ENCODE measurements around the gene MISP3. TPM values are rescaled to one million over a fixed set of nuclear protein-coding genes. Genes with fewer than 3 reads are reported as not detected.

Gene MISP3
- total RNA-seq, 1 experiment from 2014 or later: 0.54 TPM

DNA sequence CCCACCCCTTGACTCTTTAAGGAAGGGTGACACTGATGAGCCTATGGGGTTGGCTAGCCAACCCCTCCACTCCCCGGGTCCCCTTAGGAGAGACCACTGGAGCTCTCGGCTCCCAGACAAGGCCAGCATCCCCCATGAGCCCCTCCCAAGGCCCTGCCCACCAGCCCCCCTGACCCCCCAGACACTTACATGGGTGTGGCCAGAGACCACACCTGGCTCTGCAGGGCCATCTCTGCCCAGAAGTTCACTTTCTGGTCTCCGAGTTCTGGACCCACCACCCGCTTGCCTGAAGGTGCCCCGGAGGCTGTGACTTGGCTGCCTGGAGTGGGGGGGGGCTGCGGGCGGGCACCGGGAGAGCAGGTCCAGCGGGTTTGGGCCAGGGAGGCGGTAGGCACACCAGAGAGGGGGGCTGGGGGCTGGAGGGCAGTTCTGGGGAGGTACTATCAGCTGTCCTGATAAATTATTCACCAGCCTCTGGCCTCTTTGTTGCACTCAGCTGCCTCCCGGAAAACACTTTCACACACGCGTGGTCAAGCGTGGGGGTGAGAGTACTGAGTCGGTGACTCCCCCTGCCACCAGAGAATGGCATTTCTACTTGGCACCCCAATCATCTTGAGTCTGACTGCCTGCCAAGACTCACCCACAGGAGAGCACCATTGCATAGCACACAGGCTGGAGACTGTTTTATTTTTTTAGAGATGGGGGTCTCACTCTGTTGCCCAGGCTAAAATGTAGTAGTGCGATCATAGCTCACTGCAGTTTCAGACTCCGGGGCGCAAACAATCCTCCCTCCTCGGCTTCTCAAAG, 10.6 kb upstream of the MISP3 start, which contains the start of gene PALM3:
Gene PALM3, minus strand, starts transcription at position 326 of the 807 bp plus-strand sequence. Its CDS starts 96 bp downstream, at position 230.
- Mint-ChIP-seq H3K36me3 (ENCODE audit: insufficient read depth, unreplicated experiment) (peaks cover 4% of the 10 kb centered on the region), H3K27me3 (ENCODE audit: insufficient read depth, unreplicated experiment) (peaks cover 23% of the 10 kb centered on the region), H3K9me3 (ENCODE audit: unreplicated experiment) (no peaks in the 10 kb centered on the region), H3K4me3 (ENCODE audit: unreplicated experiment) (no peak within 1 kb of the TSS), H3K27ac (ENCODE audit: low read depth, unreplicated experiment) (no peak within 1 kb of the TSS), H3K4me1 (ENCODE audit: insufficient read depth, unreplicated experiment) (peaks cover 13% of the 10 kb centered on the region)
- intact Hi-C loops (cut with micrococcal nuclease): no loop called here
- no peak for DNase-seq (ENCODE audit: unreplicated experiment)
- POLR2A ChIA-PET: interaction anchor here (0.6 kb wide), 1 partner anchor 14 kb away, joined by 3 read pairs; no protein-coding TSS in a partner anchor
- CTCF ChIA-PET: interaction anchor here (0.5 to 1.3 kb wide), 6 partner anchors 9 to 44 kb away, joined by 3 to 8 read pairs (median 3); no protein-coding TSS in a partner anchor
- TF ChIP-seq, protein P1, sequence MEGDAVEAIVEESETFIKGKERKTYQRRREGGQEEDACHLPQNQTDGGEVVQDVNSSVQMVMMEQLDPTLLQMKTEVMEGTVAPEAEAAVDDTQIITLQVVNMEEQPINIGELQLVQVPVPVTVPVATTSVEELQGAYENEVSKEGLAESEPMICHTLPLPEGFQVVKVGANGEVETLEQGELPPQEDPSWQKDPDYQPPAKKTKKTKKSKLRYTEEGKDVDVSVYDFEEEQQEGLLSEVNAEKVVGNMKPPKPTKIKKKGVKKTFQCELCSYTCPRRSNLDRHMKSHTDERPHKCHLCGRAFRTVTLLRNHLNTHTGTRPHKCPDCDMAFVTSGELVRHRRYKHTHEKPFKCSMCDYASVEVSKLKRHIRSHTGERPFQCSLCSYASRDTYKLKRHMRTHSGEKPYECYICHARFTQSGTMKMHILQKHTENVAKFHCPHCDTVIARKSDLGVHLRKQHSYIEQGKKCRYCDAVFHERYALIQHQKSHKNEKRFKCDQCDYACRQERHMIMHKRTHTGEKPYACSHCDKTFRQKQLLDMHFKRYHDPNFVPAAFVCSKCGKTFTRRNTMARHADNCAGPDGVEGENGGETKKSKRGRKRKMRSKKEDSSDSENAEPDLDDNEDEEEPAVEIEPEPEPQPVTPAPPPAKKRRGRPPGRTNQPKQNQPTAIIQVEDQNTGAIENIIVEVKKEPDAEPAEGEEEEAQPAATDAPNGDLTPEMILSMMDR (IDR thresholded peaks at IDR 0.05; ENCODE audit: unreplicated experiment): no peak
- BruUV-seq (replicated peaks): no TSS peak

DNA sequence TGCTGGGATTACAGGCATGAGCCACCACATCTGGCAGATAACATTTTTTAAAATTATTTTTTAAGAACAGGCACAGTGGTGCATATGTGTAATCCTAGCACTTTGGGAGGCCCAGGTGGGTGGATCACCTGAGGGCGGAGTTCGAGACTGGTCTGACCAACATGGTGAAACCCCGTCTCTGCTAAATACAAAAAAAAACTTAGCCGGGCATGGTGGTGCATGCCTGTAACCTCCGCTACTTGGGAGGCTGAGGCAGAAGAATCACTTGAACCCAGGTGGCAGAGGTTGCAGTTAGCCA, 10.1 kb upstream of the MISP3 start:
- BruUV-seq (replicated peaks): no TSS peak
- intact Hi-C loops (cut with micrococcal nuclease): no loop called here
- peaks cover 13% of the 10 kb centered on the region for H3K4me1 Mint-ChIP-seq (ENCODE audit: insufficient read depth, unreplicated experiment)
- TF ChIP-seq, protein P1 (IDR thresholded peaks at IDR 0.05; ENCODE audit: unreplicated experiment): no peak
- H3K36me3 Mint-ChIP-seq (ENCODE audit: insufficient read depth, unreplicated experiment): peaks cover 4% of the 10 kb centered on the region
- CTCF ChIA-PET: interaction anchor here (1.0 to 1.3 kb wide), 2 partner anchors 15 to 20 kb away, joined by 3 to 8 read pairs; no protein-coding TSS in a partner anchor
- H3K27me3 Mint-ChIP-seq (ENCODE audit: insufficient read depth, unreplicated experiment): peaks cover 23% of the 10 kb centered on the region
- no peak for DNase-seq (ENCODE audit: unreplicated experiment)
- H3K4me3 Mint-ChIP-seq (ENCODE audit: unreplicated experiment): no peak overlapping the region
- POLR2A ChIA-PET: no interaction called here
- H3K27ac Mint-ChIP-seq (ENCODE audit: low read depth, unreplicated experiment): no peak overlapping the region
- H3K9me3 Mint-ChIP-seq (ENCODE audit: unreplicated experiment): no peaks in the 10 kb centered on the region

DNA sequence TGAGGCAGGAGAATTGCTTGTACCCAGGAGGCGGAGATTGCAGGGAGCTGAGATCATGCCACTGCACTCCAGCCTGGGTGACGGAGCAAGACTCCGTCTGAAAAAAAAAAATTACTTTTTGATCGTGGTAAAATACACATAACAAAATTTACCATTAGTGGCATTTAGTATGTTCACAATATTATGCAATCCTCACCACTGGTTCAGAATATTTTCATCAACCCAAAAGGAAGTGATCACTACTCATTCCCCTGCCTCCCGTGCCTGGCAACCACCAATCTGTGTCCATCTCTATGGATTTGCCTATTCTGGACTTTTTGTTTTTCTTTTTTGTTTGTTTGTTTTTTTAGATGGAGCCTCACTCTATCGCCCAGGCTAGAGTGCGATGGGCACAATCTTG, 9.5 kb upstream of the MISP3 start:
- no TSS peak for BruUV-seq (replicated peaks)
- Mint-ChIP-seq H3K9me3 (ENCODE audit: unreplicated experiment) (no peaks in the 10 kb centered on the region), H3K4me1 (ENCODE audit: insufficient read depth, unreplicated experiment) (peaks cover 8% of the 10 kb centered on the region), H3K27ac (ENCODE audit: low read depth, unreplicated experiment) (no peak overlapping the region), H3K4me3 (ENCODE audit: unreplicated experiment) (no peak overlapping the region), H3K36me3 (ENCODE audit: insufficient read depth, unreplicated experiment) (peaks cover 4% of the 10 kb centered on the region), H3K27me3 (ENCODE audit: insufficient read depth, unreplicated experiment) (peaks cover 20% of the 10 kb centered on the region)
- CTCF ChIA-PET: interaction anchor here (1.1 to 1.3 kb wide), 2 partner anchors 15 to 20 kb away, joined by 3 to 8 read pairs; no protein-coding TSS in a partner anchor
- intact Hi-C loops (cut with micrococcal nuclease): no loop called here
- TF ChIP-seq, protein P1 (IDR thresholded peaks at IDR 0.05; ENCODE audit: unreplicated experiment): no peak
- POLR2A ChIA-PET: interaction anchor here (0.7 kb wide), 1 partner anchor 1125 kb away, joined by 3 read pairs; no protein-coding TSS in a partner anchor
- no peak for DNase-seq (ENCODE audit: unreplicated experiment)

DNA sequence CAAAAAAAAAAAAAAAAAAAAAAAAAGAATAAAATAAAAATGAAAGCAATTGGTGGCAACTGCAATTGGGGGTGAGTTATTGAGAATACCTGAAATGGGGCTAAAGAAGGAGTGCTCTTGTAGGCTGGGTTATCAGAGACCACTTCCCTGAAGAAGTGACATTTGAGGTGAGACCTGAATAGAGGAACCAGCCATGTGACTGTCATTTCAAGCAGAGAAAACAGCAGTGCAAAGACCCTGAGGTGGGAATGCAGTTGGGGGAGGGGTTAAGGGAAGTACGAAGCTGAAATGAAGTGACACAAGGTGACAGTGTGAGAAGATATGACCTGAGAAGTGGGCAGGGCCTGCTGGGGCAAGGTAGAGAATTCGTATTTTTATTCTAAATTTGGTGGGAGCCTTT, 6.5 kb upstream of the MISP3 start:
- ChIA-PET CTCF (no interaction called here), POLR2A (no interaction called here)
- Mint-ChIP-seq H3K27me3 (ENCODE audit: insufficient read depth, unreplicated experiment) (no peaks in the 10 kb centered on the region), H3K4me1 (ENCODE audit: insufficient read depth, unreplicated experiment) (no peaks in the 10 kb centered on the region), H3K27ac (ENCODE audit: low read depth, unreplicated experiment) (no peak overlapping the region), H3K36me3 (ENCODE audit: insufficient read depth, unreplicated experiment) (no peaks in the 10 kb centered on the region), H3K4me3 (ENCODE audit: unreplicated experiment) (no peak overlapping the region), H3K9me3 (ENCODE audit: unreplicated experiment) (no peaks in the 10 kb centered on the region)
- no peak for DNase-seq (ENCODE audit: unreplicated experiment)
- no TSS peak for BruUV-seq (replicated peaks)
- TF ChIP-seq, protein P1 (IDR thresholded peaks at IDR 0.05; ENCODE audit: unreplicated experiment): no peak
- intact Hi-C loops (cut with micrococcal nuclease): no loop called here

Measured in MCF 10A (cell line).